Measurements from ENCODE around the gene RBFOX2.
"Not testable (repeated sequence)": the region's sequence is repeated elsewhere in the genome, so short reads cannot be mapped to it uniquely, and the experiment has no call there.

RBFOX2 gene

GRCh38 chr22:36055376-36056295 is 27.0 kb upstream of the RBFOX2 start:
- TF ChIP-seq CTCF (conservative IDR thresholded peaks at IDR 0.05; ENCODE audit: low read length): no peak
- peak overlapping the region; percentile 6; the same call in 1 of the 2 replicates for H3K4me3 ChIP-seq (ENCODE audit: low read length)
- peak; percentile 42 for DNase-seq (ENCODE audit: low read depth)

DNA sequence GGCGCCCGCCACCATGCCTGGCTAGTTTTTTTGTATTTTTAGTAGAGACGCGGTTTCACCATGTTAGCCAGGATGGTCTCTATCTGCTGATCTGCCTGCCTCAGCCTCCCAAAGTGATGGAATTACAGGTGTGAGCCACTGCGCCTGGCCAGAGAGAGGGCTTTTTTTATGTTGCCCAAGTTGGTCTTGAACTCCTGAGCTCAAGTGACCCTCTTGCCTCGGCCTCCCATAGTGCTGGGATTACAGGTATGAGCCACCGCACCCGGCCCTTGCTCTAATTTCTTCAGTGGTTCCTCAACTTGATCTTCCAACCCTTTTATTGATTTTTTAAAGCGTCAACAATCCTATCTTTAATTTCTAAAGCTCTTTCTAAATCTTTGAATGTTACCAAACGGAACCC is 25.8 kb upstream of the RBFOX2 start:
- H3K4me3 ChIP-seq (ENCODE audit: low read length); DNase-seq (ENCODE audit: low read depth): not testable (repeated sequence)

DNA sequence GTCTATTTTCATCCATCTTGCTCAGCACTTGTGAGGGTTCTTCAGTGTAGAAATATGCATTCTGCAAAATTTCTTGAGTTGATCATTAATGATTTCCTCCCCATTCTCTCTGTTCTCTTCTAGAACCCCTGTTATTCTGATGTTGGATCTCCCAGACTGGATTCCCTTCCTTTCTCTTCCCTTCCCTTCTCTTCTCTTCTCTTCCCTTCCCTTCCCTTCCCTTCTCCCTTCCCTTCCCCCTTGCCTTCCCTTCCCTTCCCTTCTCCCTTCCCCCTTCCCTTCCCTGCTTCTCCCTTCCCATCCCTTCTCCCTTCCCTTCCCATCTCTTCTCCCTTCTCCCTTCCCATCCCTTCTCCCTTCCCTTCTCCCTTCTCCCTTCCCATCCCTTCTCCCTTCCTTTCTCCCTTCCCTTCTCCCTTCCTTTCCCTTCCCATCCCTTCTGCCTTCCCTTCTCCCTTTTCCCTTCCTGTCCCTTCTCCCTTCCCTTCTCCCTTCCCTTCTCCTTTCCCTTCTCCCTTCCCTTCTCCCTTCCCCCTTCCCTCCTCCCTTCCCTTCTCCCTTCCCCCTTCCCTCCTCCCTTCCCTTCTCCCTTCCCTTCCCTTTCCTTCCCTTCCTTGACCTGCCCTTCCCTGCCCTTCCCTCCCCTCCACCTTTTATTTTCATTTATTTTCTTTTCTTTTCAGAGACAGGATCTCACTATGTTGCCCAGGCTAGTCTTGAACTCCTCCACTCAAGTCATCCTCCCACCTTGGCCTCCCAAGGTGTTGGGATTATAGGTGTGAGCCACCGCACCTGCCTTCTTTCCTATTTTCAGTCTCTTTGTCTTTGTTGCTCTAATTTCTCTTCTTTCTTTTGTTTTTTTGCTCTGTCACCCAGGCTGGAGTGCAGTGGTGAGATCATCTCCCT is 24.9 kb upstream of the RBFOX2 start:
- DNase-seq (ENCODE audit: low read depth): no peak
- H3K4me3 ChIP-seq (ENCODE audit: low read length): no peak overlapping the region
- TF ChIP-seq CTCF (conservative IDR thresholded peaks at IDR 0.05; ENCODE audit: low read length): no peak

DNA sequence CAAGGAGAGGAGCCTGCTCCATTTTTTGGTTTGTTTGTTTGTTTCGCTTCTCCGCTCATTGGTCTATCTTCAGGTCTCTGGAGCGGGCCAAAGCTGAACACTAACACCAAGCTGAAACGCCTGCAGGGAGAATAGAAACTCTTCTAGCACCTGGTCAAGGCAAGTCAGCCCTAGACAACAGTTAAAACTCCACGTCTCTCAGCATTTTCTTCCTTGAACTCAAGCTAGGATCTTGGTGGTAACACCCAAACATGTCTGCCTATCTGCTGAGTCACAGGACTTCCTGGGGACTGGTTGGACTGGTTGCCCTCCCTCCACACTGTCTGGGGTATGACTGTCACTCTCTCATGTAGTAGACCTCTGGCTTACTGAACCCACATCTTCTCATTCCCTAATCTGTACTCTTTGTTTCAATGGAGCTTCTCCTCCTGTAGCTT is 23.9 kb upstream of the RBFOX2 start:
- peak; percentile 57 for DNase-seq (ENCODE audit: low read depth)
- no peak overlapping the region for H3K4me3 ChIP-seq (ENCODE audit: low read length)
- no peak for TF ChIP-seq CTCF (conservative IDR thresholded peaks at IDR 0.05; ENCODE audit: low read length)

- no peak overlapping the region for H3K4me3 ChIP-seq (ENCODE audit: low read length)
- no peak for TF ChIP-seq CTCF (conservative IDR thresholded peaks at IDR 0.05; ENCODE audit: low read length)
- DNase-seq (ENCODE audit: low read depth): no peak
Observed at GRCh38 chr22:36049678-36049997, 21.0 kb upstream of the RBFOX2 start.

DNA sequence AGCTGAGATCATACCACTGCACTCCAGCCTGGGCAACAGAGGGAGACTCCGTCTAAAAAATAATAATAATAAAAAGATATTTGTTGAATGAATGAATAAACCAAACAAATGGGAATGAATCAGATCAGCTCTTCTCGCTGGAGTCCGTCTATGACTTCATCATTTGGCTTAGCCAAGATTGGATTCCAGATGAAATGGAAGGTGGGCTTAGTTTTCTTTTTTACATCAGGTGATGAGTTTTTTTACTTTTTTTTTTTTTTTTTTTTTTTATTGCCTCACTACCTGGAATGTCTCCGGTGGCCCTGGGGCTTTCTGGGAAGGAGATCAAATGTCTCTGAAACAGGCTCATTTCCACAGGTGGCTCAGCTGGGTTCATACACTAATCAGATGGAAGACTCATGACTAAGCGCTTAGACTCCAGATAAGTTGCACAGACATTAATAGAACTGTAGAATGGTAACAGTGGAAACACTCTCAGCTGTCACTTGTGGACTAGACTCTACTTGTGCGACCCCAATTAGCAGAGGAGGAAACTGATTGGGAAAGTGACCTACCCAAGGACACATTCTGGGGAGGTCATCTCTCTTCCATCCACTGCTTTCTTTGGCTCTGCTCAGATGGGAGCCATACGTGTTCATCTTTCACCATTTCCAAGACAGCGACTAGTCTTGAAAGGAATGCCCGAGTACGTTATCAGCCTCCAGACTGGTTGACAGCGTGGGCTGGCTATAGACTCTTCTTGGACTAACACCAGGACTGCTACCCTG is 20.5 kb upstream of the RBFOX2 start:
- DNase-seq (ENCODE audit: low read depth): peak; percentile 20
- no peak for TF ChIP-seq CTCF (conservative IDR thresholded peaks at IDR 0.05; ENCODE audit: low read length)
- no peak overlapping the region for H3K4me3 ChIP-seq (ENCODE audit: low read length)

GRCh38 chr22:36044517-36044916 is 15.9 kb upstream of the RBFOX2 start:
- H3K4me3 ChIP-seq (ENCODE audit: low read length); DNase-seq (ENCODE audit: low read depth): not testable (repeated sequence)
